Measurements from ENCODE around the gene ABCA4. TPM values are rescaled to one million over a fixed set of nuclear protein-coding genes. Genes with fewer than 3 reads are reported as not detected.
"Not testable (repeated sequence)": the region's sequence is repeated elsewhere in the genome, so short reads cannot be mapped to it uniquely, and the experiment has no call there.

Gene ABCA4
- total RNA-seq, 1 donor from 2014 or later: not detected

- Mint-ChIP-seq H3K27ac (no peak overlapping the region), H3K9me3 (no peaks in the 10 kb centered on the region), H3K4me1 (no peaks in the 10 kb centered on the region), H3K36me3 (ENCODE audit: low read depth) (no peaks in the 10 kb centered on the region), H3K4me3 (no peak overlapping the region), H3K27me3 (peaks cover 13% of the 10 kb centered on the region)
- POLR2A ChIA-PET: no interaction called here
- CTCF ChIA-PET: no interaction called here
- no peak for ATAC-seq (ENCODE audit: low read depth)
- intact Hi-C loops (cut with micrococcal nuclease): no loop called here
- TF ChIP-seq, protein P1, sequence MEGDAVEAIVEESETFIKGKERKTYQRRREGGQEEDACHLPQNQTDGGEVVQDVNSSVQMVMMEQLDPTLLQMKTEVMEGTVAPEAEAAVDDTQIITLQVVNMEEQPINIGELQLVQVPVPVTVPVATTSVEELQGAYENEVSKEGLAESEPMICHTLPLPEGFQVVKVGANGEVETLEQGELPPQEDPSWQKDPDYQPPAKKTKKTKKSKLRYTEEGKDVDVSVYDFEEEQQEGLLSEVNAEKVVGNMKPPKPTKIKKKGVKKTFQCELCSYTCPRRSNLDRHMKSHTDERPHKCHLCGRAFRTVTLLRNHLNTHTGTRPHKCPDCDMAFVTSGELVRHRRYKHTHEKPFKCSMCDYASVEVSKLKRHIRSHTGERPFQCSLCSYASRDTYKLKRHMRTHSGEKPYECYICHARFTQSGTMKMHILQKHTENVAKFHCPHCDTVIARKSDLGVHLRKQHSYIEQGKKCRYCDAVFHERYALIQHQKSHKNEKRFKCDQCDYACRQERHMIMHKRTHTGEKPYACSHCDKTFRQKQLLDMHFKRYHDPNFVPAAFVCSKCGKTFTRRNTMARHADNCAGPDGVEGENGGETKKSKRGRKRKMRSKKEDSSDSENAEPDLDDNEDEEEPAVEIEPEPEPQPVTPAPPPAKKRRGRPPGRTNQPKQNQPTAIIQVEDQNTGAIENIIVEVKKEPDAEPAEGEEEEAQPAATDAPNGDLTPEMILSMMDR (IDR thresholded peaks at IDR 0.05): no peak
- DNase-seq: no peak
Observed at GRCh38 chr1:93993731-93994130, 127.2 kb downstream of the ABCA4 start.

GRCh38 chr1:93992954-93993353, 128.0 kb downstream of the ABCA4 start:
- ATAC-seq (ENCODE audit: low read depth): no peak
- CTCF ChIA-PET: no interaction called here

DNA sequence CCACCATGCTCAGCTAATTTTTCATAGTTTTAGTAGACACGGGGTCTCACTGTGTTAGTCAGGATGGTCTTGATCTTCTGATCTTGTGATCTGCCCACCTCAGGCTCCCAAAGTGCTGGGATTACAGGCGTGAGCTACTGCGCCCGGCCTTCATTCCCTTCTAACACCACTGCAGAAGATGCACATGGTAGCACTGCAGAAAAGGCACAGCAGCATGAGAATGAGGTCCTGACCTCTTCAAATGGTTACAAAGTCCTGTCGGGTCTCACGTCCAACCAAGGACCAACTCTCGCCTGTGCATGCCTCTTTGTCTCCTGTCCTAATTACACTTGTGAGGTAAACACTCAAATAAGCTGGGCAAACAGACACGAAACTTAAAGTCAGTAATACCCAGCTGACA, 128.8 kb downstream of the ABCA4 start:
- Mint-ChIP-seq H3K9me3 (no peaks in the 10 kb centered on the region), H3K27ac (no peak overlapping the region), H3K27me3 (peaks cover 15% of the 10 kb centered on the region), H3K4me1 (no peaks in the 10 kb centered on the region), H3K4me3 (no peak overlapping the region), H3K36me3 (ENCODE audit: low read depth) (no peaks in the 10 kb centered on the region)
- POLR2A ChIA-PET: no interaction called here
- CTCF ChIA-PET: no interaction called here
- intact Hi-C loops (cut with micrococcal nuclease): no loop called here
- DNase-seq: no peak
- no peak for ATAC-seq (ENCODE audit: low read depth)
- TF ChIP-seq, protein P1 (IDR thresholded peaks at IDR 0.05): no peak

More at GRCh38 chr1:93992954-93993353, 128.0 kb downstream of the ABCA4 start:
- Mint-ChIP-seq H3K4me1 (no peaks in the 10 kb centered on the region), H3K4me3 (no peak overlapping the region), H3K27ac (no peak overlapping the region), H3K36me3 (ENCODE audit: low read depth) (no peaks in the 10 kb centered on the region), H3K27me3 (peaks cover 13% of the 10 kb centered on the region), H3K9me3 (no peaks in the 10 kb centered on the region)
- TF ChIP-seq, protein P1 (IDR thresholded peaks at IDR 0.05): no peak
- no peak for DNase-seq
- intact Hi-C loops (cut with micrococcal nuclease): no loop called here
- POLR2A ChIA-PET: no interaction called here

DNA sequence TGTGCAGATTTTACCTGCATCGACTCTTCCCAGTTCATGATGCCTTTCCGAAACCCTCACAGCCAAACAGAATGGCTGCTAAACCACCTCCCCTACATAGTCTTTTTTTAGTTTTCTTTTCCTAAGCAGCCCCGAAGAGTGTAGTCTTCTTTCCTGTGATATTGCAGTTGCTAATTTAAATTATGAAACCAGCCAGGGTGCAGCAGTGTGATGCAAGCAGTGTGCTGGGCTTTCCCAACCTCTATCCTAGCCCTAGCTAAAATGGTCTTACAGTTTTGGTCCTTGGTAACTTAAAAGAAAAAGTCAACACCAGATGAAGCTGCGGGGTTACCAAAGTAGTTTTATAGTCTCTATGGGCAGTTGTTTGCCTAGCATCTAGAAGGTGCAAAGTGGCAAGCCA, 129.7 kb downstream of the ABCA4 start:
- Mint-ChIP-seq H3K9me3 (no peaks in the 10 kb centered on the region), H3K36me3 (ENCODE audit: low read depth) (no peaks in the 10 kb centered on the region), H3K27ac (no peak overlapping the region), H3K27me3 (peaks cover 15% of the 10 kb centered on the region), H3K4me3 (no peak overlapping the region), H3K4me1 (no peaks in the 10 kb centered on the region)
- POLR2A ChIA-PET: no interaction called here
- TF ChIP-seq, protein P1 (IDR thresholded peaks at IDR 0.05): no peak
- ATAC-seq (ENCODE audit: low read depth) (no peak), DNase-seq (no peak)
- CTCF ChIA-PET: no interaction called here
- intact Hi-C loops (cut with micrococcal nuclease): no loop called here

GRCh38 chr1:93990477-93990876, 130.5 kb downstream of the ABCA4 start:
- H3K27ac Mint-ChIP-seq; H3K9me3 Mint-ChIP-seq; intact Hi-C loops (cut with micrococcal nuclease); ATAC-seq (ENCODE audit: low read depth); POLR2A ChIA-PET; H3K4me3 Mint-ChIP-seq; DNase-seq; H3K36me3 Mint-ChIP-seq (ENCODE audit: low read depth); H3K4me1 Mint-ChIP-seq; CTCF ChIA-PET: not testable (repeated sequence)
- H3K27me3 Mint-ChIP-seq: peaks cover 15% of the 10 kb centered on the region

GRCh38 chr1:93990010-93990409, 130.9 kb downstream of the ABCA4 start:
- no peak for ATAC-seq (ENCODE audit: low read depth)
- Mint-ChIP-seq H3K27ac (no peak overlapping the region), H3K9me3 (no peaks in the 10 kb centered on the region), H3K4me3 (no peak overlapping the region), H3K27me3 (peaks cover 15% of the 10 kb centered on the region), H3K36me3 (ENCODE audit: low read depth) (no peaks in the 10 kb centered on the region), H3K4me1 (no peaks in the 10 kb centered on the region)
- intact Hi-C loops (cut with micrococcal nuclease): no loop called here
- TF ChIP-seq, protein P1 (IDR thresholded peaks at IDR 0.05): no peak
- no peak for DNase-seq
- CTCF ChIA-PET: no interaction called here
- POLR2A ChIA-PET: no interaction called here
